HCT116 (cell line): Measurements from ENCODE around the gene KCNC2.

Experiments used
- CTCF ChIP-seq, 3 experiments: fragments of 200-600 bp in 1 of 3; sonication (generic) in 1 of 3; IDR thresholded peaks in 2 of 3; conservative IDR thresholded peaks in 1 of 3; 2 replicates each; pipeline ENCODE4 v1.5.1; 2012 to 2017; ENCODE audit warnings: low read depth in 2 of 3, low read length in 2 of 3, antibody characterized with exemption in 1 of 3, borderline replicate concordance in 1 of 3, control low read depth in 1 of 3, mild to moderate bottlenecking in 1 of 3, mixed read lengths in 1 of 3, mixed run types in 1 of 3, moderate library complexity in 1 of 3; ENCODE audit not compliant: insufficient read depth in 1 of 3
- EZH2 ChIP-seq: fragments of 200-600 bp; sonication (generic); IDR thresholded peaks from 2 replicates; pipeline ENCODE4 v1.6.1; 2017; ENCODE audit warnings: antibody characterized with exemption, mixed run types
- MAX ChIP-seq: IDR thresholded peaks from 2 replicates; pipeline ENCODE4 v1.6.1; 2012
- POLR2A ChIP-seq: IDR thresholded peaks from 2 replicates; pipeline ENCODE4 v1.7.0; 2011; ENCODE audit warnings: borderline replicate concordance; ENCODE audit not compliant: insufficient read depth, insufficient read length; ENCODE audit errors: extremely low read depth
- POLR2AphosphoS5 ChIP-seq: IDR thresholded peaks from 2 replicates; pipeline ENCODE4 v1.6.1; 2011; ENCODE audit warnings: mild to moderate bottlenecking, low read depth, low read length, moderate library complexity
- SIN3A ChIP-seq: IDR thresholded peaks from 2 replicates; pipeline ENCODE4 v1.6.1; 2012; ENCODE audit warnings: low read depth
- SP1 ChIP-seq: IDR thresholded peaks from 2 replicates; pipeline ENCODE4 v1.6.1; 2012; ENCODE audit warnings: low read depth
- TCF7L2 ChIP-seq: IDR thresholded peaks from 2 replicates; pipeline ENCODE4 v1.7.0; 2011; ENCODE audit warnings: borderline replicate concordance, inconsistent platforms; ENCODE audit not compliant: insufficient read depth, insufficient read length; ENCODE audit errors: extremely low read depth
- ZNF274 ChIP-seq: fragments of 200-500 bp; sonication (Bioruptor generic); IDR thresholded peaks from 2 replicates; pipeline ENCODE4 v1.6.1; 2014; ENCODE audit warnings: mild to moderate bottlenecking, low read depth, low read length, inconsistent platforms

- TF ChIP-seq MAX, result no peak
- TF ChIP-seq POLR2A, result no peak
- no peak for TF ChIP-seq EZH2
- no peak for TF ChIP-seq CTCF (IDR thresholded peaks at IDR 0.05 in 2 of 3, conservative IDR thresholded peaks at IDR 0.05 in 1 of 3; ENCODE audit: borderline replicate concordance in 1 of 3, insufficient read depth in 1 of 3, low read depth in 2 of 3, low read length in 2 of 3)
- no peak for TF ChIP-seq SP1
- TF ChIP-seq TCF7L2, result no peak
- no peak for TF ChIP-seq ZNF274
- no peak for TF ChIP-seq SIN3A
- TF ChIP-seq POLR2AphosphoS5, result no peak
Observed at GRCh38 chr12:75115748-75116147, 93.9 kb downstream of the KCNC2 start.
